ENCODE measurements around the gene TBX4.
"Not testable (repeated sequence)": the region's sequence is repeated elsewhere in the genome, so short reads cannot be mapped to it uniquely, and the experiment has no call there.

The TBX4 gene

GRCh38 chr17:61431594-61432311 lies 20.5 kb upstream of the TBX4 start:
- FAIRE-seq (peak; percentile 96), DNase-seq (ENCODE audit: insufficient read length, low spot score) (no peak)
- no peak for TF ChIP-seq POLR2A (IDR thresholded peaks at IDR 0.05; ENCODE audit: low read depth, low read length)

- DNase-seq (ENCODE audit: insufficient read length, low spot score) (no peak), FAIRE-seq (no peak)
- TF ChIP-seq POLR2A (IDR thresholded peaks at IDR 0.05; ENCODE audit: low read depth, low read length), result no peak
These were observed 15.9 kb upstream of the TBX4 start for GRCh38 chr17:61436273-61436672.

GRCh38 chr17:61436995-61437704 lies 15.1 kb upstream of the TBX4 start:
- FAIRE-seq, result no peak
- TF ChIP-seq POLR2A (IDR thresholded peaks at IDR 0.05; ENCODE audit: low read depth, low read length), result no peak
- DNase-seq (ENCODE audit: insufficient read length, low spot score), result no peak

- DNase-seq (ENCODE audit: insufficient read length, low spot score), result no peak
- no peak for TF ChIP-seq POLR2A (IDR thresholded peaks at IDR 0.05; ENCODE audit: low read depth, low read length)
- no peak for FAIRE-seq
These were observed 11.5 kb upstream of the TBX4 start for GRCh38 chr17:61440697-61441096.

GRCh38 chr17:61441507-61441906 lies 10.7 kb upstream of the TBX4 start:
- not testable (repeated sequence) for DNase-seq (ENCODE audit: insufficient read length, low spot score); FAIRE-seq

GRCh38 chr17:61442136-61442775 lies 10.0 kb upstream of the TBX4 start:
- no peak for FAIRE-seq
- TF ChIP-seq POLR2A (IDR thresholded peaks at IDR 0.05; ENCODE audit: low read depth, low read length), result no peak

GRCh38 chr17:61442878-61443474 lies 9.2 kb upstream of the TBX4 start:
- FAIRE-seq, result no peak
- no peak for TF ChIP-seq POLR2A (IDR thresholded peaks at IDR 0.05; ENCODE audit: low read depth, low read length)
- no peak for DNase-seq (ENCODE audit: insufficient read length, low spot score)

More at GRCh38 chr17:61442136-61442775, 10.0 kb upstream of the TBX4 start:
- DNase-seq (ENCODE audit: insufficient read length, low spot score), result no peak

GRCh38 chr17:61443475-61443882 lies 8.7 kb upstream of the TBX4 start:
- DNase-seq (ENCODE audit: insufficient read length, low spot score) (no peak), FAIRE-seq (no peak)
- no peak for TF ChIP-seq POLR2A (IDR thresholded peaks at IDR 0.05; ENCODE audit: low read depth, low read length)

GRCh38 chr17:61444075-61444474 lies 8.1 kb upstream of the TBX4 start:
- DNase-seq (ENCODE audit: insufficient read length, low spot score) (no peak), FAIRE-seq (no peak)
- TF ChIP-seq POLR2A (IDR thresholded peaks at IDR 0.05; ENCODE audit: low read depth, low read length), result no peak

- no peak for TF ChIP-seq POLR2A (IDR thresholded peaks at IDR 0.05; ENCODE audit: low read depth, low read length)
- DNase-seq (ENCODE audit: insufficient read length, low spot score) (peak; percentile 68), FAIRE-seq (peak; percentile 65)
These were observed 7.4 kb upstream of the TBX4 start for GRCh38 chr17:61444831-61445230.

- FAIRE-seq, result no peak
- DNase-seq (ENCODE audit: insufficient read length, low spot score), result no peak
- TF ChIP-seq POLR2A (IDR thresholded peaks at IDR 0.05; ENCODE audit: low read depth, low read length), result no peak
These were observed 4.9 kb upstream of the TBX4 start for GRCh38 chr17:61447358-61447757.

GRCh38 chr17:61448042-61448441 lies 4.2 kb upstream of the TBX4 start:
- no peak for TF ChIP-seq POLR2A (IDR thresholded peaks at IDR 0.05; ENCODE audit: low read depth, low read length)
- DNase-seq (ENCODE audit: insufficient read length, low spot score), result no peak
- no peak for FAIRE-seq

GRCh38 chr17:61449140-61449539 lies 3.1 kb upstream of the TBX4 start:
- FAIRE-seq; DNase-seq (ENCODE audit: insufficient read length, low spot score): not testable (repeated sequence)
